Skeletal muscle satellite cell (primary cell): ENCODE data around the gene TOMM34.

Source experiments
- H3K27me3 ChIP-seq: 2 replicates; pipeline ENCODE4 v1.7.0; 2013; ENCODE audit warnings: low read length; ENCODE audit not compliant: control insufficient read depth, insufficient read depth
- H3K36me3 ChIP-seq: 2 replicates; pipeline ENCODE4 v1.7.0; 2013; ENCODE audit warnings: mild to moderate bottlenecking, control low read depth, low read length; ENCODE audit not compliant: insufficient read depth
- H3K4me1 ChIP-seq: 2 replicates; pipeline ENCODE4 v1.7.0; 2013; ENCODE audit warnings: low read length; ENCODE audit not compliant: control insufficient read depth, insufficient read depth
- H3K4me2 ChIP-seq: 2 replicates; pipeline ENCODE4 v1.7.0; 2013; ENCODE audit warnings: mild to moderate bottlenecking, low read length
- H3K4me3 ChIP-seq: 2 replicates; pipeline ENCODE4 v1.7.0; 2013; ENCODE audit warnings: low read length
- H3K9ac ChIP-seq: 2 replicates; pipeline ENCODE4 v1.7.0; 2013; ENCODE audit warnings: mild to moderate bottlenecking, low read depth, low read length, moderate library complexity
- H3K9me3 ChIP-seq: replicated peaks from 2 replicates; pipeline ENCODE4 v1.7.0; 2013; ENCODE audit warnings: mild to moderate bottlenecking, control low read depth, low read length

TOMM34 gene

DNA sequence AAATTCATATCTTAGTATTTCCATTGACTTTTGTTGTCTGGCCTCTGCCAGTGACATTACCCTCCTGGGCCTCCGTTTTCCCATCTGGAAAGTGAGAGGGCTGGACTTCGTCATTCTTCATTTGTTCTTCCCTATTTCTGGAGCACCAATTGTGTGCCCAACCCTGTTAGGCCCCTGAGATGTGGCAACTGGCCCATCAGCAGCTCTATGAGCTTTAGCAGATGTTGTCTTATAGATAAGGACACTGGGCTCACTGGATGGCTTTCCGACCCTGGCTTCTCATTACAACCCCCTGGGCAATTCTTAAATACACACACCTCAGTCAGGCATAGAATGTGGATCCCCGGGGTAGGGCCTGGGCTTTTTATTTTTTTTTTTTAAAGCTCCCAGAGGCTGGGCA is 35.7 kb downstream of the TOMM34 start:
- H3K4me3 ChIP-seq, result no peak overlapping the region
- H3K4me1 ChIP-seq, result no peaks in the 10 kb centered on the region
- no peak overlapping the region for H3K4me2 ChIP-seq
- no peaks in the 10 kb centered on the region for H3K27me3 ChIP-seq
- no peaks in the 10 kb centered on the region for H3K9me3 ChIP-seq
- no peak overlapping the region for H3K9ac ChIP-seq
- H3K36me3 ChIP-seq, result peaks cover 9% of the 10 kb centered on the region

DNA sequence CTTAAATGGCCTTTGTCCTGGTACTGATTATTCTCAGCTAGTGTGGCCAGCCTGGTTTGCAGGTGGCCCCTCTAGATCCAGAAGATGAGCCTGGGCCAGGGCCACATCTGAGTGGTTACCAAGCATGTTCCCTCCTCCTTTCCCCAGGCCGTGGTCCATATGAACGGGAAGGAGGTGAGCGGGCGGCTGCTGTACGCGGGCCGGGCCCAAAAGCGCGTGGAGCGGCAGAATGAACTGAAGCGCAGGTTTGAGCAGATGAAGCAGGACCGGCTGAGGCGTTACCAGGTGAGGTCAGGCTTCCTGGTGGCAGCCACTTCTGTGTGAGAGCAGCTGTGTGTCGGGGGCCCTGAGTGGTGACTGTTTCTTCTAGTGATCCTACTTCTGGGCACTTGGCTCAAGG is 38.8 kb downstream of the TOMM34 start:
- Histone ChIP-seq H3K9me3 (no peaks in the 10 kb centered on the region), H3K36me3 (peaks cover 20% of the 10 kb centered on the region), H3K9ac (no peak overlapping the region), H3K27me3 (no peaks in the 10 kb centered on the region), H3K4me3 (no peak overlapping the region), H3K4me1 (no peaks in the 10 kb centered on the region), H3K4me2 (no peak overlapping the region)

DNA sequence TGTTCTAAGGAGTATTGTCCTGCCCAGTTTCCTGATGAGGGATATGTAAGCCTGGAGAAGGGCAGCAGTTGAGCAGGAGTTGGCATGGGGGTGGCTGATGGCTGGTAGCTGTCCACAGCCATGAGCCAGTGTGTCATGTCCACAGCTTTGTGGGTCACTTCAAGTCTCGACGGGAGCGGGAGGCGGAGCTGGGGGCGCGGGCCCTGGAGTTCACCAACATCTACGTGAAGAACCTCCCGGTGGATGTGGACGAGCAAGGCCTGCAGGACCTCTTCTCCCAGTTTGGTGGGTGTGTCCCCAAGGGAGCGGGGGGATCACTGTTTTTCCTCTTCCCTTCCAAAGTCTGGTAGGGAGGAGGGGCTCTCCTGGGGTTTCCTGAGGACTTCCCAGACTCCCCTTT is 41.4 kb downstream of the TOMM34 start:
- Histone ChIP-seq H3K4me3 (no peak overlapping the region), H3K36me3 (peaks cover 22% of the 10 kb centered on the region), H3K4me1 (no peaks in the 10 kb centered on the region), H3K4me2 (no peak overlapping the region), H3K9ac (no peak overlapping the region), H3K27me3 (no peaks in the 10 kb centered on the region), H3K9me3 (no peaks in the 10 kb centered on the region)

DNA sequence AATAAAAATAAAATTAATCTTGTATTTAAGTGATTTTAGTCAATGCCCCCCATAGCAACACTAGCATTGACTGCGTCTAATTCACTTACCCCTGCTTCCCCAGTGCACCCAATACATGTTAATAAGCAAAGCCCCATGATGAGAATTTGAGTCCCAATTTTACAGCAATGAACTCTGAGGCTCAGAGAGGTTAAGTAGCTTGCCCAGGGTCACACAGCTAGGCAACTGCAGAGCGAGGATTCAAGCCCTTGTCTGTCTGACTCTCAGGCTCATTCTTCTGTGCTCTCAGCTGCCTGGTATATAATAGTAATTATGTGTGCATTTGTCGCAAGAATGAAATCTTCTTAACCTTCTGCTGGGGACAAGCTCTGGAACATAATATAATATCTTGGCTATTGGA is 41.9 kb downstream of the TOMM34 start:
- H3K9me3 ChIP-seq, result no peaks in the 10 kb centered on the region
- H3K4me3 ChIP-seq, result no peak overlapping the region
- H3K4me2 ChIP-seq, result no peak overlapping the region
- no peaks in the 10 kb centered on the region for H3K27me3 ChIP-seq
- no peaks in the 10 kb centered on the region for H3K4me1 ChIP-seq
- no peak overlapping the region for H3K9ac ChIP-seq
- peaks cover 26% of the 10 kb centered on the region for H3K36me3 ChIP-seq

DNA sequence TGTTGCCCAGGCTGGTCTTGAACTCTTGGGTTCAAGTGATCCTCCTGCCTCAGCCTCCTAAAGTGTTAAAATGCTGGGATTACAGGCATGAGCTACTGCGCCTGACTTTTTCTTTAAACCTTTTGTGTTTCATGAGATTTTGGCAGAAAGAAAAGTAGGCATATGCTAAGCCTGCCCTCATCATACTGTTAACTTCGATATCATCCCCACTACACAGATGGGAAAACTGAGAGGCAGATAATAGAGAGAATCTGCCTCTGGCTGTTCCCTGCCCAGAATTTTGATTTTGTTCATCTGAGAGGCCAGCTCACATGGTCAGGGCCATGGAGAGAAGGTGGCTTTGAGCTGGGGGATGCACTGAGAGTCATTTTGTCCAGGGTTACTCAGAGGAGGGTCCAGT is 42.8 kb downstream of the TOMM34 start:
- Histone ChIP-seq H3K27me3 (no peaks in the 10 kb centered on the region), H3K36me3 (peaks cover 29% of the 10 kb centered on the region), H3K9ac (no peak overlapping the region), H3K4me3 (no peak overlapping the region), H3K4me1 (no peaks in the 10 kb centered on the region), H3K9me3 (no peaks in the 10 kb centered on the region), H3K4me2 (no peak overlapping the region)

DNA sequence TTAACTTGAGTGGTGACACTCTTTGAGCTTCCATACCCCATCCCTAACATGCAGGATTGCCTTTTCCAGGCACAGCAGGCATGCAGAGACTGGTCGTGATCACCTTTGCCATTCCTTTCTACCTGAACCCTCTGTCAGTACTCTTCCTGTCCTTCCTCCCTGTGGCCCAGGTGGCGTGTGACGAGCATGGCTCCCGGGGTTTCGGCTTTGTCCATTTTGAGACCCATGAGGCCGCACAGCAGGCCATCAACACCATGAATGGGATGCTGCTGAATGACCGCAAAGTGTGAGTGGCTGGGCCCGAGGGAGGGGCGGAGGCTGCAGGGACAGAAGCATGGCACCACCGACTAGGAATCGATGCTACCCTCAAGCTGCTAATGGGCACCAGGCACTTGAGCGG is 43.6 kb downstream of the TOMM34 start:
- Histone ChIP-seq H3K27me3 (no peaks in the 10 kb centered on the region), H3K4me2 (no peak overlapping the region), H3K4me3 (no peak overlapping the region), H3K4me1 (no peaks in the 10 kb centered on the region), H3K36me3 (peaks cover 29% of the 10 kb centered on the region), H3K9ac (no peak overlapping the region), H3K9me3 (no peaks in the 10 kb centered on the region)

DNA sequence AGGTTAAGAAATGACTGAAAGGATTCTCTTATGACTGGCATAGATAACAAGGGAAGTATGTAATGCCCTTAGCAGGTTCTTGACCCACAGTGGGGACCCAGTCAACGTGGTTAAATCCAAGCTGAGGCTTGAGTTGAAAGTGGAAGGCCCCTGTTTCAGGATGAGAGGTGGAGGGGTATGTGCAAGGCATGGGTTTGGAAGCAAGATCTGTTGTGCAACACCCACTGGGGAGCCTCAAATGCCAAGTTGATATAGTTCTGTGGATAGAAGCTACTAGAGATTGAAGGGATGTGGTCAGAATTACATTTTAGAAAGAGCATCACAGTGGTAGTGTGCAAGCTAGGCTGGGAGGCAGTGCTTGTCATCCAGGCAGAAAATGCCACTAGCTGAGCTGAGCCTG is 45.3 kb downstream of the TOMM34 start:
- Histone ChIP-seq H3K27me3 (no peaks in the 10 kb centered on the region), H3K4me3 (no peak overlapping the region), H3K4me2 (no peak overlapping the region), H3K4me1 (peaks cover 4% of the 10 kb centered on the region), H3K9ac (no peak overlapping the region), H3K9me3 (no peaks in the 10 kb centered on the region), H3K36me3 (peaks cover 26% of the 10 kb centered on the region)

DNA sequence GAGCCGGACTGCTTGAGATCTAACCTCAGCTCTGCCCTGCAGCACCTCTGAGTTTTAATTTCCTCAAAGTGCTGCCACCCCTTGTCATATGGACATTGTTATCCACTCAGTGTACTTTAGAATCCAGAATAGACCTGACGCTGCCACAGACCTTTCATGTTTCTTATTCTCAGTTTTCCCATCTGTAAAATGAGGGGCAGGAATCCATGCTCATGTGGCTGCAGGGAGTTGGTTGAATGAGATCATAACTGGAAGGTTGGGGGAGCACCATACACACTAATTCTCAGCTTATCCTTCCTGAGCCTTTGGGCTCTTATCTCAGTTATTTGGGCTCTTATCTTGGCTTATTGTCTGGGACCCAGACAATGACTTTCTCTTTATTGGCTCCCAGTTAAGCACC is 48.0 kb downstream of the TOMM34 start:
- peaks cover 41% of the 10 kb centered on the region for H3K36me3 ChIP-seq
- no peak overlapping the region for H3K4me2 ChIP-seq
- H3K9me3 ChIP-seq, result no peaks in the 10 kb centered on the region
- no peak overlapping the region for H3K9ac ChIP-seq
- no peaks in the 10 kb centered on the region for H3K27me3 ChIP-seq
- no peak overlapping the region for H3K4me3 ChIP-seq
- H3K4me1 ChIP-seq, result peaks cover 9% of the 10 kb centered on the region

DNA sequence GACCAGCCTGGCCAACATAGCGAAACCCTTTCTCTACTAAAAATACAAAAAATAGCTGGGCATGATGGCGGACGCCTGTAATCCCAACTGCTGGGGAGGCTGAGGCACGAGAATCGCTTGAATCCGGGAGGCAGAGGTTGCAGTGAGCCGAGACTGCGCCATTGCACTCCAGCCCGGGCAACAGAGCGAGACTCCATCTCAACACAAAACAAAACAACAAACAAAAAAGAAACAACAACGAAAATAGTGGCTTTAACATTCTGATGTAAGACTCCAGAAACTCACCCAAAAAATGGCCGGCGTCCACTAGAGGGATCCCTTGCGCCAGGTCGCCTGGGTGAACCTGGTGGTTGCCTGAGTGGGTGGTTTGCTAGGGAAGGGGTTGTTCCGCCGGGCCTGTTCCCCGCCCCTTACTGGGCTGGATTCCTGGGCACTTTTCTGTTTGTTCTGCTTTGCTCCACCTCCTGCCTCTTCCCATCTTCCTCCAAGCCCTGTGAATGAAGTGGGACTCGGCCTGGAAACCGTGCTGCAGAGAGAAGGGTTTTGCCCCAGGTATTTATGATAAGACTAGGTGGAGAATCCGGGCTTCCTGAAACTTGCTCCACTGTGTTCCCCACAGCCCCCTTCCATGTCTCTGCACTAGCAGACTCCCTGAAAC is 48.8 kb downstream of the TOMM34 start:
- H3K36me3 ChIP-seq, result peaks cover 41% of the 10 kb centered on the region
- peak overlapping the region; percentile 10 for H3K4me2 ChIP-seq
- H3K9ac ChIP-seq, result no peak overlapping the region
- peaks cover 9% of the 10 kb centered on the region for H3K4me1 ChIP-seq
- H3K27me3 ChIP-seq, result no peaks in the 10 kb centered on the region
- H3K4me3 ChIP-seq, result no peak overlapping the region
- no peaks in the 10 kb centered on the region for H3K9me3 ChIP-seq

DNA sequence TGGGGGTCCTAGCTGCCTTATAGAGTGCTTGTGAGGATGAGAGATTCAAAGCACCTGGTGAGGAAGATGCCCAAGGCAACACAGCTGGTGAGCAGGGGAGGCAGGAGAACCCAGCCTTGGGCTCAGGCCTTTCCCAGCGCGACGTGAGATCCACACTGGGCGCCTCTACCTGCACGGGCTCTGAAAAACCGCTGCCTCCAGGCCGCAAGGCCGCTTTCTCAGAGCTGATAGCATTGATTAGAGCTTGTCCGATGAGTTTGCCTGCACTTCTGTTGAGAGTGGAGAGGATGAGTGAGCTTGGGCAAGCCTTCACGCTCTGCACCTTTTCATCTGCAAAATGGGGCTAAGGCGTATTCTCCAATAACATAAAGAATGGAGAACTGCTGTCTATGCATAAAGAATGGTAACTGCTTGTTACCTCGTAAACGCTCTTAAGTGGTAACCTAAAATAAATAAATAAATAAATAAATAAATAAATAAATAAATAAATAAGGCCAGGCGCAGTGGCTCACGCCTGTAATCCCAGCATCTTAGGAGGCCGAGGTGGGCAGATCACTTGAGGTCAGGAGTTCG is 49.4 kb downstream of the TOMM34 start:
- H3K9ac ChIP-seq, result peak overlapping the region; percentile 69
- peaks cover 9% of the 10 kb centered on the region for H3K4me1 ChIP-seq
- no peaks in the 10 kb centered on the region for H3K27me3 ChIP-seq
- H3K4me2 ChIP-seq, result peak overlapping the region; percentile 86
- H3K9me3 ChIP-seq, result no peaks in the 10 kb centered on the region
- H3K36me3 ChIP-seq, result peaks cover 47% of the 10 kb centered on the region
- peak overlapping the region; percentile 76 for H3K4me3 ChIP-seq

DNA sequence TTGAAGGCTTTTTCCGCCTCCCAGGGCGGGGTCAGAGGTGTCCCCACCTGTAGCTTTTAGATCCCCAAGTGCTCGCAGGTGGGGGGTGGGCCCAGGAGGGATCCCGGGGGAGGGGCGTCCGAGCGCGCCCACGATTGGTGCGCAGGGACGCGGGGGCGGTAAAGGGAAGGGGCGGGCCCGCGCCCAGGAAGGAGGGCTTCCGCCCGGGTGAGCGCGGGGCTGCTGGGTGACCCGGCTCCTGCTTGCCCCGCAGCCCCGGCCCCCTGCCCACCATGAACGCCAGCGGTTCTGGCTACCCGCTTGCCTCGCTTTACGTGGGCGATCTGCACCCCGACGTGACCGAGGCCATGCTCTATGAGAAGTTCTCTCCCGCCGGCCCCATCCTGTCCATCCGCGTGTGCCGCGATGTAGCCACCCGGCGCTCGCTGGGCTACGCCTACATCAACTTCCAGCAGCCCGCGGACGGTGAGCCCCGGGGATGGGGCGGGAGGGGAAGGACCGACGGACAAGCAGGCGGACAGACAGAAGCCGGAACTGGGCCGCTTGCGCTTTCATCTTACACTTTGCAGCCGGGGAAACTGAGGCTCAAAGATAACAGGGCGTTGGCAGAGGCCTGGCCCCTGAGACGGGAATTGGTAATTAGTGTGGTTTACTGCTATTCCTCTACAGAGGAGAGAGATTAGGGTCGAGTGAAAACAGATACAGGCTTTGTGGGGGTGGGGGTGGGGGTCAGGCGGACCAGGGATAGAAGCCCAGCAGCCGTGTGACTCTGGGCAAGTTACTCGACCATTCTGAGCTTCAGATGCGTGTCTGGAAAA is 50.1 kb downstream of the TOMM34 start, which contains the start of gene PABPC1L:
Gene PABPC1L, plus strand, starts transcription at position 189 of the 818 bp plus-strand sequence. Its CDS starts 84 bp downstream, at position 273.
- peak within 1 kb of the TSS; percentile 86 for H3K4me2 ChIP-seq
- peaks cover 9% of the 10 kb centered on the region for H3K4me1 ChIP-seq
- H3K36me3 ChIP-seq, result peaks cover 54% of the 10 kb centered on the region
- H3K27me3 ChIP-seq, result no peaks in the 10 kb centered on the region
- peak within 1 kb of the TSS; percentile 69 for H3K9ac ChIP-seq
- peak within 1 kb of the TSS; percentile 76 for H3K4me3 ChIP-seq
- no peaks in the 10 kb centered on the region for H3K9me3 ChIP-seq
